Spleen (tissue), 7 donors: ENCODE results near the gene CRYBG1.

Experiments used
- CTCF ChIP-seq, 11 experiments: fragments of 200-600 bp in 7 of 11; fragments of 450-650 bp in 4 of 11; sonication (generic) in 4 of 11; IDR thresholded peaks in 8 of 11; conservative IDR thresholded peaks in 3 of 11; 1 replicate in 7 of 11; 2 replicates in 4 of 11; pipeline versions ENCODE4 v1.4.0 to v1.8.0; 2016 to 2021; ENCODE audit warnings: antibody characterized with exemption in 11 of 11, inconsistent platforms in 4 of 11, mild to moderate bottlenecking in 1 of 11
- POLR2A ChIP-seq, 3 donors: fragments of 450-650 bp; IDR thresholded peaks; one replicate each; pipeline ENCODE4 v1.5.1; 2017; ENCODE audit warnings: antibody characterized with exemption in 3 of 3, mild to moderate bottlenecking in 1 of 3
- POLR2AphosphoS5 ChIP-seq, 3 donors: sonication (generic); formaldehyde crosslinking; IDR thresholded peaks; one replicate each; pipeline ENCODE4 v1.5.1; 2017; ENCODE audit warnings: antibody characterized with exemption in 3 of 3
- donor health status: DM: no; HTN: no; CAD: no; lungs with moderate emphysema.
- donor health status: DM: no; HTN: no; CAD: no.
- donor health status: DM: no; HTN: no; CAD: no.

GRCh38 chr6:106555767-106556166 is 195.2 kb downstream of the CRYBG1 start:
- TF ChIP-seq CTCF (IDR thresholded peaks at IDR 0.05 in 8 of 11, conservative IDR thresholded peaks at IDR 0.05 in 3 of 11) (no peak), POLR2A (IDR thresholded peaks at IDR 0.05) (no peak), POLR2AphosphoS5 (IDR thresholded peaks at IDR 0.05) (no peak)
